ENCODE data around the gene RIBC2. TPM values are rescaled to one million over a fixed set of nuclear protein-coding genes. Genes with fewer than 3 reads are reported as not detected.

Gene RIBC2
- polyA plus RNA-seq, 2 of the 4 experiments (the other 2 are of a cell fraction): 3.0 to 3.8 TPM

GRCh38 chr22:45455212-45455611 lies 41.7 kb downstream of the RIBC2 start:
- WGBS (ENCODE audit: missing lambda C conversion rate): 86% methylated on average over 12 of the region's 14 CpGs
- POLR2A ChIA-PET: no interaction called here
- no peak for FAIRE-seq

GRCh38 chr22:45455621-45456020 lies 42.1 kb downstream of the RIBC2 start:
- DNase-seq (ENCODE audit: low read depth in 1 of 2, low spot score in 1 of 2) (no peak), ATAC-seq (no peak)
- WGBS (ENCODE audit: missing lambda C conversion rate): 93% methylated on average over 4 of the region's 4 CpGs

More at GRCh38 chr22:45455212-45455611, 41.7 kb downstream of the RIBC2 start:
- ATAC-seq (no peak), DNase-seq (ENCODE audit: low read depth in 1 of 2, low spot score in 1 of 2) (no peak)
- TF ChIP-seq JUN (IDR thresholded peaks at IDR 0.05) (no peak), MYC (IDR thresholded peaks at IDR 0.05; ENCODE audit: borderline replicate concordance, low read length) (no peak), ZC3H11A (IDR thresholded peaks at IDR 0.05) (no peak), FOSB (CRISPR knock-in tag; IDR thresholded peaks at IDR 0.05) (no peak), HOXB13 (CRISPR knock-in tag; IDR thresholded peaks at IDR 0.05; ENCODE audit: low read depth) (no peak), EHF (CRISPR knock-in tag; IDR thresholded peaks at IDR 0.05) (no peak), PHF8 (IDR thresholded peaks at IDR 0.05; ENCODE audit: borderline replicate concordance, low read depth) (no peak), HMGXB4 (CRISPR knock-in tag; IDR thresholded peaks at IDR 0.05; ENCODE audit: borderline replicate concordance) (no peak), EP300 (IDR thresholded peaks at IDR 0.05) (no peak), TFCP2L1 (CRISPR knock-in tag; IDR thresholded peaks at IDR 0.05) (no peak)
- no peak overlapping the region for H3K27ac ChIP-seq
- H3K4me2 ChIP-seq: no peak overlapping the region
- H3K4me1 ChIP-seq: 0 out of 3 replicates have a peak, but pooled peaks cover 3% of the 10 kb centered on the region
- no peak overlapping the region for H3K4me3 ChIP-seq
- CTCF ChIA-PET: no interaction called here
- H3K9me3 ChIP-seq: no peaks in the 10 kb centered on the region

GRCh38 chr22:45456811-45457210 lies 43.3 kb downstream of the RIBC2 start:
- Histone ChIP-seq H3K9me3 (no peaks in the 10 kb centered on the region), H3K4me3 (no peak overlapping the region), H3K4me2 (no peak overlapping the region), H3K27ac (no peak overlapping the region), H3K4me1 (no peaks in the 10 kb centered on the region)
- no peak for TF ChIP-seq HOXA7 (CRISPR knock-in tag; IDR thresholded peaks at IDR 0.05)
- no peak for TF ChIP-seq JUNB (IDR thresholded peaks at IDR 0.05)
- WGBS (ENCODE audit: missing lambda C conversion rate): 68% methylated on average over 8 of the region's 8 CpGs
- ChIA-PET POLR2A (no interaction called here), CTCF (interaction anchor here (0.6 to 1.2 kb wide), 2 partner anchors 16 to 649 kb away, joined by 3 read pairs; no protein-coding TSS in a partner anchor)
- DNase-seq (ENCODE audit: low read depth in 1 of 2, low spot score in 1 of 2) (no peak), FAIRE-seq (no peak), ATAC-seq (no peak)

More at GRCh38 chr22:45455621-45456020, 42.1 kb downstream of the RIBC2 start:
- Histone ChIP-seq H3K4me1 (0 out of 3 replicates have a peak, but pooled peaks cover 3% of the 10 kb centered on the region), H3K4me3 (no peak overlapping the region), H3K9me3 (no peaks in the 10 kb centered on the region), H3K4me2 (no peak overlapping the region), H3K27ac (no peak overlapping the region)
- ChIA-PET CTCF (no interaction called here), POLR2A (no interaction called here)
- FAIRE-seq: no peak
- no peak for TF ChIP-seq ZSCAN20 (CRISPR knock-in tag; IDR thresholded peaks at IDR 0.05)
- no peak for TF ChIP-seq NPAS2 (CRISPR knock-in tag; IDR thresholded peaks at IDR 0.05; ENCODE audit: borderline replicate concordance)

- no peak for FAIRE-seq
- no peak for DNase-seq (ENCODE audit: low read depth in 1 of 2, low spot score in 1 of 2)
- Histone ChIP-seq H3K4me2 (no peak overlapping the region), H3K4me1 (no peaks in the 10 kb centered on the region), H3K4me3 (no peak overlapping the region), H3K9me3 (no peaks in the 10 kb centered on the region), H3K27ac (no peak overlapping the region)
- 91% methylated on average over 11 of the region's 13 CpGs for WGBS (ENCODE audit: missing lambda C conversion rate)
- no peak for ATAC-seq
- POLR2A ChIA-PET: no interaction called here
- CTCF ChIA-PET: no interaction called here
- no peak for TF ChIP-seq EP300 (IDR thresholded peaks at IDR 0.05)
- no peak for TF ChIP-seq REST (IDR thresholded peaks at IDR 0.05)
- no peak for TF ChIP-seq MAX (IDR thresholded peaks at IDR 0.05)
- no peak for TF ChIP-seq TP53 (CRISPR knock-in tag; IDR thresholded peaks at IDR 0.05)
- no peak for TF ChIP-seq KDM5A (IDR thresholded peaks at IDR 0.05)
- TF ChIP-seq CEBPB (IDR thresholded peaks at IDR 0.05): no peak
- no peak for TF ChIP-seq RAD21 (conservative IDR thresholded peaks at IDR 0.05 in 1 of 2, IDR thresholded peaks at IDR 0.05 in 1 of 2)
- no peak for TF ChIP-seq ATOH8 (CRISPR knock-in tag; IDR thresholded peaks at IDR 0.05; ENCODE audit: low read depth)
- no peak for TF ChIP-seq HMGXB4 (CRISPR knock-in tag; IDR thresholded peaks at IDR 0.05; ENCODE audit: borderline replicate concordance)
- TF ChIP-seq NR3C1 (IDR thresholded peaks at IDR 0.05): no peak
- TF ChIP-seq FOSB (CRISPR knock-in tag; IDR thresholded peaks at IDR 0.05): no peak
- no peak for TF ChIP-seq MAFK (IDR thresholded peaks at IDR 0.05; ENCODE audit: partially characterized antibody)
Measured at GRCh38 chr22:45458532-45458931, 45.0 kb downstream of the RIBC2 start.
